Endothelial cell of umbilical vein (primary cell): ENCODE results near the gene VDR. TPM values are rescaled to one million over a fixed set of nuclear protein-coding genes. Genes with fewer than 3 reads are reported as not detected.

ENCODE experiments used
- BruUV-seq: library from RNA; stranded (reverse); fragments of 400-500 nt; replicated peaks from 2 replicates; lab custom pipeline; 2021; lab: Mats Ljungman, UMichigan
- CTCF ChIA-PET: fragments of 300-600, 350-600 bp; sonication (Branson Sonifier 250); formaldehyde crosslinking; loops from one replicate; lab custom pipeline; 2021; ENCODE audit warnings: antibody characterized with exemption, inconsistent platforms; lab: Charles Lee
- POLR2A ChIA-PET: fragments of 300-600, 350-600 bp; sonication (Branson Sonifier 250); formaldehyde crosslinking; loops from one replicate; lab custom pipeline; 2021; ENCODE audit warnings: antibody characterized with exemption, inconsistent platforms; lab: Charles Lee
- DNase-seq: peaks from one replicate; pipeline ENCODE4 v3.0.0-alpha.2; 2011; ENCODE audit warnings: low read depth, low spot score
- FAIRE-seq: peaks from 2 replicates; lab custom pipeline; 2011; peaks lifted over from hg19 to GRCh38; lab: Jason Lieb, UNC
- H2AFZ ChIP-seq: 2 replicates; pipeline ENCODE4 v1.6.0; 2012; ENCODE audit warnings: low read depth, low read length, control low read depth, inconsistent platforms
- H3K27ac ChIP-seq: 2 replicates; pipeline ENCODE4 v1.5.1; 2011; ENCODE audit warnings: low read depth, mild to moderate bottlenecking, control low read depth, low read length, moderate library complexity; ENCODE audit not compliant: insufficient read depth
- H3K27me3 ChIP-seq, 2 experiments: 2 replicates each; pipeline versions ENCODE4 v1.6.0 to v1.6.1; 2011; ENCODE audit warnings: low read length in 2 of 2, mixed read lengths in 1 of 2; ENCODE audit not compliant: control insufficient read depth in 2 of 2, insufficient read depth in 2 of 2
- H3K36me3 ChIP-seq, 2 experiments: 2 replicates in 1 of 2; 3 replicates in 1 of 2; pipeline ENCODE4 v1.5.1; 2011; ENCODE audit warnings: low read length in 2 of 2, mild to moderate bottlenecking in 1 of 2, moderate library complexity in 1 of 2; ENCODE audit not compliant: control insufficient read depth in 2 of 2, insufficient read depth in 2 of 2; ENCODE audit errors: extremely low read depth in 1 of 2
- H3K4me1 ChIP-seq: 3 replicates; pipeline ENCODE4 v1.5.1; 2011; ENCODE audit warnings: mild to moderate bottlenecking, low read length; ENCODE audit not compliant: control insufficient read depth, insufficient read depth; ENCODE audit errors: extremely low read depth
- H3K4me2 ChIP-seq: 2 replicates; pipeline ENCODE4 v1.6.1; 2011; ENCODE audit warnings: low read length, control low read depth, mixed read lengths; ENCODE audit not compliant: insufficient read depth
- H3K4me3 ChIP-seq, 3 experiments: fragments of 200-600 bp in 1 of 3; sonication (generic), shearing (Covaris generic) in 1 of 3; replicated peaks in 1 of 3; 2 replicates each; pipeline ENCODE4 v1.5.1; 2011 to 2016; ENCODE audit warnings: control low read depth in 3 of 3, low read length in 3 of 3, mild to moderate bottlenecking in 2 of 3, inconsistent platforms in 1 of 3, low read depth in 1 of 3, moderate library complexity in 1 of 3; ENCODE audit not compliant: insufficient read depth in 1 of 3
- H3K79me2 ChIP-seq: 2 replicates; pipeline ENCODE4 v1.6.0; 2012; ENCODE audit warnings: low read length, inconsistent platforms; ENCODE audit not compliant: control insufficient read depth, insufficient read depth
- H3K9ac ChIP-seq: replicated peaks from 2 replicates; pipeline ENCODE3; 2011; ENCODE audit warnings: low read length, control low read depth; ENCODE audit not compliant: insufficient read depth; ENCODE audit errors: extremely low read depth
- H3K9me1 ChIP-seq: replicated peaks from 3 replicates; pipeline ENCODE4 v1.6.0; 2011; ENCODE audit warnings: mild to moderate bottlenecking, low read length; ENCODE audit not compliant: control insufficient read depth, insufficient read depth; ENCODE audit errors: extremely low read depth
- H3K9me3 ChIP-seq: replicated peaks from 2 replicates; pipeline ENCODE4 v1.5.1; 2012; ENCODE audit warnings: low read length, inconsistent platforms; ENCODE audit not compliant: control insufficient read depth, insufficient read depth
- H4K20me1 ChIP-seq: replicated peaks from 2 replicates; pipeline ENCODE3; 2011; ENCODE audit warnings: mild to moderate bottlenecking, low read length; ENCODE audit not compliant: control insufficient read depth, insufficient read depth; ENCODE audit errors: extremely low read depth
- CTCF ChIP-seq, 2 donors: IDR thresholded peaks; 1 replicate in 1 of 2; 2 replicates in 1 of 2; pipeline ENCODE4 v1.5.1; 2011; ENCODE audit warnings: low read length in 2 of 2, mild to moderate bottlenecking in 2 of 2, moderate library complexity in 2 of 2, control low read depth in 1 of 2, inconsistent platforms in 1 of 2, low read depth in 1 of 2; ENCODE audit not compliant: insufficient read depth in 1 of 2; ENCODE audit errors: extremely low read depth in 1 of 2
- EZH2 ChIP-seq: IDR thresholded peaks from 2 replicates; pipeline ENCODE4 v1.6.1; 2012; ENCODE audit warnings: borderline replicate concordance, low read depth, mild to moderate bottlenecking, moderate library complexity, low read length, inconsistent platforms; ENCODE audit not compliant: severe bottlenecking
- FOS ChIP-seq: IDR thresholded peaks from 2 replicates; pipeline ENCODE4 v1.6.1; 2011; ENCODE audit warnings: mild to moderate bottlenecking, low read length, moderate library complexity, borderline replicate concordance; ENCODE audit not compliant: insufficient read depth
- GATA2 ChIP-seq: IDR thresholded peaks from 2 replicates; pipeline ENCODE4 v1.7.0; 2011; ENCODE audit warnings: low read depth, mild to moderate bottlenecking, moderate library complexity, mixed read lengths, low read length; ENCODE audit not compliant: insufficient read length, insufficient read depth
- JUN ChIP-seq: IDR thresholded peaks from 2 replicates; pipeline ENCODE4 v1.6.1; 2011; ENCODE audit warnings: borderline replicate concordance, low read depth; ENCODE audit not compliant: insufficient read length, insufficient read depth
- MAX ChIP-seq: IDR thresholded peaks from 2 replicates; pipeline ENCODE4 v1.6.1; 2011; ENCODE audit not compliant: insufficient read depth, insufficient read length
- MYC ChIP-seq: IDR thresholded peaks from one replicate; pipeline ENCODE4 v1.6.1; 2011; ENCODE audit warnings: mild to moderate bottlenecking, low read depth, low read length
- POLR2A ChIP-seq: IDR thresholded peaks from 2 replicates; pipeline ENCODE4 v1.6.1; 2012; ENCODE audit warnings: low read depth, mild to moderate bottlenecking, control low read depth, low read length
- POLR2AphosphoS5 ChIP-seq: IDR thresholded peaks from 2 replicates; pipeline ENCODE4 v1.6.1; 2012; ENCODE audit warnings: low read depth, mild to moderate bottlenecking, control low read depth, low read length, moderate library complexity; ENCODE audit not compliant: insufficient read depth
- dilution Hi-C: fragments of 300-500 bp; cut with MboI; formaldehyde crosslinking; loops from one replicate; pipeline ENCODE4 v1.15.0; 2019; ENCODE audit warnings: low sequenced_read_pairs; ENCODE audit not compliant: extremely low pct_ligation_motif_present
- intact Hi-C: fragments of 100-400 bp; cut with micrococcal nuclease; formaldehyde crosslinking; loops from one replicate; pipeline ENCODE4 v1.10.0; 2022
- polyA plus RNA-seq, 4 experiments: library from polyadenylated mRNA; depleted of rRNA in 3 of 4; stranded (reverse) in 3 of 4; unstranded in 1 of 4; fragments of >200 nt; gene quantifications; 2 replicates each; pipeline versions ENCODE4 v1.2.1 to v1.2.3, GENCODE V29; 2011 to 2012; ENCODE audit warnings: missing spikeins in 1 of 4
- total RNA-seq: library from RNA; stranded (reverse); gene quantifications from 2 replicates; pipeline ENCODE4 v1.2.3, GENCODE V29; 2021

Gene VDR
- total and polyA plus RNA-seq, 2 donors (not counting 3 experiments of a cell fraction or from before 2014, with no cell fraction given), result 0.73 to 0.91 TPM

- Histone ChIP-seq H2AFZ (no peak overlapping the region), H3K27me3 (peaks cover 20 to 30% of the 10 kb centered on the region in 2 experiments), H3K9me3 (no peaks in the 10 kb centered on the region), H3K36me3 (no peaks in the 10 kb centered on the region), H3K27ac (no peak overlapping the region), H3K4me1 (no peaks in the 10 kb centered on the region), H3K9ac (no peak overlapping the region), H3K79me2 (no peaks in the 10 kb centered on the region), H3K4me3 (no peak overlapping the region), H3K4me2 (no peak overlapping the region), H4K20me1 (no peaks in the 10 kb centered on the region), H3K9me1 (no peaks in the 10 kb centered on the region)
- CTCF ChIA-PET, result interaction anchor here (1.0 to 2.7 kb wide), 2 partner anchors 8 to 36 kb away, joined by 3 to 13 read pairs; partner anchors contain the start of gene VDR
- dilution Hi-C loops (no loop called here), intact Hi-C loops (no loop called here)
- DNase-seq (no peak), FAIRE-seq (no peak)
- no peak for TF ChIP-seq JUN
- no peak for TF ChIP-seq POLR2A
- no peak for TF ChIP-seq MAX
- no peak for TF ChIP-seq GATA2
- no peak for TF ChIP-seq FOS
- no peak for TF ChIP-seq EZH2
- TF ChIP-seq CTCF (IDR thresholded peaks at IDR 0.05; ENCODE audit: extremely low read depth in 1 of 2, insufficient read depth in 1 of 2, low read depth in 1 of 2, low read length in 2 of 2), result no peak
- no peak for TF ChIP-seq POLR2AphosphoS5
- no peak for TF ChIP-seq MYC
- BruUV-seq, result no TSS peak
- POLR2A ChIA-PET, result no interaction called here
These were observed 8.3 kb upstream of the VDR start for GRCh38 chr12:47913081-47913480.
